Putamen (tissue), 1 donor: ENCODE results near the gene FAIM2.

Experiments used
- DNase-seq: peaks from one replicate; pipeline ENCODE4 v3.0.0-alpha.2; 2016; ENCODE audit warnings: low spot score

The FAIM2 gene

GRCh38 chr12:49939307-49939706, 35.6 kb upstream of the FAIM2 start:
- DNase-seq: no peak

- no peak for DNase-seq
Measured at GRCh38 chr12:49937639-49938300, 34.1 kb upstream of the FAIM2 start.

DNA sequence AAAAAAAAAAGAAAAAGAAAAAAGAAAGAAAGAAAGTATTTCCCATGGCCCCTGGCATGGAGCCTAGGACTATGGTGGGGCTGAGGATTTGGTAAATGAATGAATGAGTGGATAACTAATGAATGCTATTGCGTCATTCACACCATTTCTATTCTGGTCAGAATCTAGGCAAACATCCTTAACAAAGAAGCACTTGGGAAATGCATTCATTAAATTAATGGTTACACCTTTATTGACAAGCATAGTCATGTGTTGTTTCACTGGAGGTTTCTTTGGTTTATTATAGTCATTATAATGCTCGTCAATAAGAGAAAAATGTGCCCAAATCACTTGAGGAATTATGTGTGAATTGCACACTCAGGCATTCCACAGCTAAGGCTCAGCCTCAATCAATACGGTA, 33.2 kb upstream of the FAIM2 start:
- DNase-seq: no peak

GRCh38 chr12:49934505-49934904, 30.8 kb upstream of the FAIM2 start:
- no peak for DNase-seq

DNA sequence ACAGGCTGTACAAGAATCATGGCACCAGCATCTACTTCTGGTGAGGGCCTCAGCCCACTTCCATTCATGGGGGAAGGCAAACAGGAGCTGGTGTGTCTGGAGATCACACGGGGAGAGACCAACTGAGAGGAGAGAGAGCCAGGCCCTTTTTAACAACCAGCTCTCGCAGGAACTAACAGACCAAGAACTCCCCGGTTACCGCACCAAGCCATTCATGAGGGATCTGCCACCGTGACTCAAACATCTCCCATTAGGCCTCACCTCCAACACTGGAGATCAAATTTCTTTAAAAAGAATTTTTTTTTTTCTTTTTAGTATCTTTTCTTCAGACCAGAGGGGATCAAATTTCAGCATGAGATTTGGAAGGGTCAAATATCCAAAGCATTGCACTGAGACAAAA, 30.1 kb upstream of the FAIM2 start:
- DNase-seq: no peak

DNA sequence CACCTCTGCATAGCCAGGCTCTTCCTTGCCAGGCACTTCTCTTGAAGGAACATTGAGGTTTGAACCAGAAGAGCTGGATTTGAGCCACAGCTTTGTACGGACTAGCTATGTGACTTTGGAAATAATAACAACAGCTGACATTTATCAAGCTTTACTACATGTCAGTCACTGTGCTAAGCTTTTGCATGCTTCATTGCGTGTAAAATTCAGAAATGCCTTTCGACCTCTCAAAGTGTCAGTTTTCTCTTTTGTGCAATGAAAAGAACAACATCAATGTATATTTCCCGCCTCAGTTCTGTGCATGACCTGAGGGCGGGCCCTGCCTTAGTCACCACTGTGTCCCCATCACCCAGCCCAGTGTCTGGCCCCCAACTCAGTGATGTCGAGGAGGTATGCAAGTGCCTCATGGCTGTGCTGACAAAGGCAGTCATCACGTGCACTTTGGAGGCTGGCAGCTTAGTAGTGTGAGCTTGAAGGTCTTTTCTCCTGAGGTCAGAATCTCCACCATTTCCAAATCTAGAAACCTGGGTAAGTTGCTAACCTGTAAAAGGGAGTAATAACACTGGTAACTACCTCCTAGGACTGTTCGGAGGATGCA, 28.9 kb upstream of the FAIM2 start:
- no peak for DNase-seq

- DNase-seq: no peak
Measured at GRCh38 chr12:49932023-49932422, 28.3 kb upstream of the FAIM2 start.

- DNase-seq: no peak
Measured at GRCh38 chr12:49930515-49931288, 27.0 kb upstream of the FAIM2 start.

DNA sequence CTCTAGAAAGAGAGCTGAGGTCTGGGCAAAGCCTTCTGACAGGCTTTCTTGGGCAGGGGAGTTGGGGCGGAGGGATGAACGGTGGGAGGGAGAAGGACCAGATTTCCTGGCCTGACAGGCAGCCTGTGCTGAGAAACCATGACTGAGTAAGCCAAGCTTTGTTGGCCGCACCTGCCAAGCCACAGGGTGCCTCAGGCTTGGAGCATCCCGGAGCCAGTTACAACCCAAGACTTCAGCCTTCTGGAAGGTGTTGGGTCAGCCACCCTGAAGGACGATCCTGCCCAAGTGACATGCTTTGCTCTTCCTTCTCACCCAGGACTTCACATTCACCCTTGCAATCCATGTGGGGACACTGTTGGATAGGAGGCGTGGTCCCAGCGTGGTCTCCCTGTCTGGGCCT, 25.9 kb upstream of the FAIM2 start:
- no peak for DNase-seq

DNA sequence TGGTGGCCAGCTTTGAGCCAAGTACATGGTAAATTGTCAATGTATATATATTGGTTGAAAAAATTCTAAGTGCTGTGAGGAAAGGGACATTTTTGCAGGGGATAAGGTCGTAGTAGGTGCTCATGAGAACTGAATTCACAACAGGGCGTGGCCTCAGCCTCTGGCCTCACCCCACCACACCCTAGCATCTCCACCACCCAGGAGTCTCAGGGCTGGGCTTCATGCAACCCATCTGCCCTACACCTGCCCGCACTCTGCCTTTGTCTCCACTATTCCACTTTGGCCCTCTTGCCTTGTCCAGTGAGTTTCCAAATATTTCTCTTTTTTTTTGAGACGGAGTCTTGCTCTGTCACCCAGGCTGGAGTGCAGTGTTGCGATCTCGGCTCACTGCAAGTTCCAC, 24.8 kb upstream of the FAIM2 start:
- DNase-seq: no peak

DNA sequence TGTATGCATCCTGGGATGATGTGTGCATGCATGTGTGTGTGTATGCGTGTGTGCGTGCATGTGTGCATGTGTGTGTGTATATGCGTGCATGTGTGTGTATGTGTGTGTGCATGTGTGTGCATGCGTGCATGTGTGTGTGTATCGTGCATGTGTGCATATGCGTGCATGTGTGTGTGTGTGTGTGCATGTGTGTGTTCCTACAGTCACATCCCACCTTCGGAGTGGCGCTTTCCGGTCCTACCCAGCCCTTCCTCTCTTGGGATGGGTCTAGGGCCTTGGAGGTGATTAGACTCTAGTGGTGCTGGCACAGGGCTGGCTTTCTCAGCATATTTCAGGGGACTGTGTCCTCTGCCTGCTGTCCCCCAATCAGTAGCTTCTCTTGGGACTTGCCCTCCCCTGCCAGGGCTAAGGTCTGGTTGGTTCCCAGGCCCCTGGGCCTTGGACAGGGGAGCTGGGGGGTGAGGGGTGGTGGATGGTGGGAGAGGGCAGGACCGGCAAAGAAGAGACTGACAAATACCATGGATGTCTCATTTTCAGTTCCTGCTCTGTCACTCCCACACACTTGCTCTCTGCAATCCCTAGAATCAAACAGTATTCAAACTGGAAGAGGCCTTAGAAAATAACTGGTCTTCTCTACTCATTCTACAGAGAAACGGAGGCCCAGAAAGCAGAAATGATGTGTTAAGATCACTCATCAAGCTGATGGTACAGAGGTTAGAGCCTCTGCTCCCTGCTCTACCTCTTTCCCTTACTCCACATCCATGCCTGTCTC, 21.9 kb upstream of the FAIM2 start:
- DNase-seq: no peak

DNA sequence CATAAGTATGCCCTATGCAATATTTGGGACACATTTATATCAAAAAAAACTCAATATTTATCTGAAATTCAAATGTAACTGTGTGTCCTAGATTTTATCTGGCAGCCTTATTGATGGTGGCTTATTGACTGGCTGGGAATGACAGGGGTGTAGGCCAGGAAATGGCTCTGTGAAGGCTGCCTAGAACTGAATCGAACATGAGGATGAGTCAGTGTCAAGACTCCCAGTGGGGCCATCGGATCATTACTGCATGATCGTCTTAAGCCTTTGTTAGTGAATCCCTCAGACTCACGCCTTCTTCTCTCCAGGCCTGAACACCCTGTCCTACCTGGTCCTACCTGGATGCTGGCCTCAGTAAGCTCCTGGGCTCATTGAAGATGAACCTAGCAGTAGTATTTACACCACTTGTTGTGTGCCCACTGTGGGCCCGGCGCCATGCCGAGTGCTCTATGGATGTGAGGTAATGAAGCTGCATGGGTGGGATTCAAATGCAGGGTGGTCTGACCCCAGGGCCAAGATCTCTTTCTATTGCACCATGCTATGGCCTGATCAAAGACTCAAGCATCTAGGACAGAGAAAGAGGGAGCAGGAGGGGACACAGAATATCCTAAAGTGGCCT, 21.0 kb upstream of the FAIM2 start:
- no peak for DNase-seq

DNA sequence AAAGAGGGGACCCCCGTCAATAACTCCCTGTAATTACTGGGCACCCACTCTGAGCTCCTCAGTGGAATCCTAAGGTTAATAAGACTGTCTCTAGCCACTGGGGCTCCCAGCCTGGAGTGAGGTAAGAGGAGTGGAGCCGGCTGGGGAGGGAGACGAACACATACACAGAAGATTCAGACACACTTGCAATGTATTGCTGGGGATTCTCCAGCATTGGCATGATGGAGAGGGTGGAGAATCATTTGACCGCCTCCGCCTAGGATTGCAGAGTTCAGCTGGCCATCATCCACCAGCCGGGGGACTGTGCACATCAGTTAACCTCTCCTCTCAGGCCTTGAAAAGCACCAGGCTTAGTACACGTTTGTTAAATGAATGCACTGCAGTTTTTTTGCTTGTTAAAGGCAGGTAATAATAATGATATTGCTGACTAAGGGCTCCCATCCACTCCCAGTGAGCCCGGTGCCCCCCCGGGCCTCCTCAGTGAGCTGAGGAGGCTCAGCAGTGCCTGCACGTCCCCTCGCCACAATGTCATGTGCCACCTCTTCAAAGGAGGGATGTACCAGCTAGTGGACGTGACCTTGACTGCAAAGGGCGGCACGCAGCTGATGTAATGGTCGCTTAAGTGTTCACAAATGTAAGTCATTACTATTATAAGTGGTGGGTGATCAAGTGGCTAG, 20.3 kb upstream of the FAIM2 start:
- no peak for DNase-seq

GRCh38 chr12:49923035-49923644, 19.4 kb upstream of the FAIM2 start:
- no peak for DNase-seq

GRCh38 chr12:49922349-49923034, 18.8 kb upstream of the FAIM2 start:
- no peak for DNase-seq

DNA sequence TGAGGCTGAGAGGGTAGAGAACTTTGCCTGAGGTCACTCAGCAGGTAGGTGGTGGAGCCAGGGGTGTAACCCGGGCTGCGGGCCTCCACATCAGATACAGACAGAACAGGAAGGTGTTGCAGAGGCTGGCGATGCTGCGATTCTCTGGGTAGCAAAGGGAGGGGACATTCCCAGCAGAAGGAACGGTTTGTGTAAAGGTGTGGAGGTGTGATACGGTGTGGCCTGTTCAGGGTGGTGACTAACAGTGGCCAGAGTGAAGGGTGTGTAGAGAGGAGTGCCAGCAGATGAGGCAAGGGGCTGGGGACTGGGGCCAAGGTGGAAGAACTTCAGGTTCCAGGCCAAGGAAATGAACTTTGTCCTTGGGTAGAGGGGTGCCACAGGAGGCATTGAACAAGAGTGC, 18.2 kb upstream of the FAIM2 start:
- DNase-seq: no peak

- no peak for DNase-seq
Measured at GRCh38 chr12:49921299-49921698, 17.6 kb upstream of the FAIM2 start.

DNA sequence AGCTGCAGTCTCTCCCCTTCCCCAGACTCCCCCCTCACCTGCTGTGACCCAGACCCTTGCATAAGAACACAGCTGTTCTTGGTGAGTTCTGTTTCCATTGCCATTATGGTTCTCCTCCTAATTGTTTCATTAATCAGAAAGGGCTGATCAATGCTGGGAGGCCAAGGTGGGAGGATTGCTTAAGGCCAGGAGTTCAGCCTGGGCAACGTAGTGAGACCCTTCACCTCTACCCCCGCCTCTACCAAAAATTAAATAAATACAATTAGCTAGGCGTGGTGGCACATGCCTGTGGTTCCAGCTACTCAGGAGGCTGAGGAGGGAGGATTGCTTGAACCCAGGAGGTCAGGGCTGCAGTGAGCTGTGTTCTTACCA, 17.2 kb upstream of the FAIM2 start:
- no peak for DNase-seq

- no peak for DNase-seq
Measured at GRCh38 chr12:49920241-49920914, 16.7 kb upstream of the FAIM2 start.

GRCh38 chr12:49917788-49918173, 14.1 kb upstream of the FAIM2 start:
- DNase-seq: no peak
